HG03039 (cell line): ENCODE measurements around the gene VPS50.
A peak's percentile ranks its signal among the peaks of the same experiment; 100 is the strongest.
"Not testable (repeated sequence)": the region's sequence is repeated elsewhere in the genome, so short reads cannot be mapped to it uniquely, and the experiment has no call there.

Experiments used
- ATAC-seq: cut with Tn5 transposase; IDR thresholded peaks from one replicate; pipeline ENCODE4 v1.9.1; 2021; ENCODE audit warnings: mild to moderate bottlenecking, moderate library complexity; ENCODE audit not compliant: unreplicated experiment

VPS50 gene

GRCh38 chr7:93331706-93332105, 99.5 kb downstream of the VPS50 start:
- no peak for ATAC-seq

- no peak for ATAC-seq
These were observed 100.0 kb downstream of the VPS50 start for GRCh38 chr7:93332172-93332571.

- no peak for ATAC-seq
These were observed 104.9 kb downstream of the VPS50 start for GRCh38 chr7:93337052-93337451.

GRCh38 chr7:93342178-93342577, 110.0 kb downstream of the VPS50 start:
- ATAC-seq, result not testable (repeated sequence)

GRCh38 chr7:93350338-93350737, 118.2 kb downstream of the VPS50 start:
- ATAC-seq, result no peak

- ATAC-seq, result no peak
These were observed 120.7 kb downstream of the VPS50 start for GRCh38 chr7:93352881-93353280.

GRCh38 chr7:93354815-93355214, 122.6 kb downstream of the VPS50 start:
- no peak for ATAC-seq

- ATAC-seq, result no peak
These were observed 127.5 kb downstream of the VPS50 start for GRCh38 chr7:93359520-93360198.

- ATAC-seq, result no peak
These were observed 129.7 kb downstream of the VPS50 start for GRCh38 chr7:93361853-93362252.

GRCh38 chr7:93364806-93365205, 132.6 kb downstream of the VPS50 start:
- no peak for ATAC-seq

GRCh38 chr7:93365341-93365740, 133.2 kb downstream of the VPS50 start:
- no peak for ATAC-seq

GRCh38 chr7:93366816-93367215, 134.7 kb downstream of the VPS50 start:
- no peak for ATAC-seq

- no peak for ATAC-seq
These were observed 135.1 kb downstream of the VPS50 start for GRCh38 chr7:93367254-93367653.

GRCh38 chr7:93370937-93371336, 138.8 kb downstream of the VPS50 start:
- ATAC-seq, result not testable (repeated sequence)

- no peak for ATAC-seq
These were observed 141.4 kb downstream of the VPS50 start for GRCh38 chr7:93373537-93373936.

GRCh38 chr7:93374345-93374940, 142.3 kb downstream of the VPS50 start:
- peak; percentile 65 for ATAC-seq

- no peak for ATAC-seq
These were observed 143.4 kb downstream of the VPS50 start for GRCh38 chr7:93375603-93376002.

- peak; percentile 41 for ATAC-seq
These were observed 146.1 kb downstream of the VPS50 start for GRCh38 chr7:93378131-93378760.

GRCh38 chr7:93382362-93382761, 150.2 kb downstream of the VPS50 start:
- ATAC-seq, result no peak

GRCh38 chr7:93390660-93391059, 158.5 kb downstream of the VPS50 start:
- ATAC-seq, result no peak

GRCh38 chr7:93392984-93393383, 160.8 kb downstream of the VPS50 start:
- no peak for ATAC-seq

- no peak for ATAC-seq
These were observed 167.5 kb downstream of the VPS50 start for GRCh38 chr7:93399642-93400041.
